OCI-LY7 (cell line): Measurements from ENCODE around the gene CIT.

ENCODE experiments used
- CTCF ChIP-seq: fragments of 200-600 bp; sonication (generic); conservative IDR thresholded peaks from 2 replicates; pipeline ENCODE4 v1.5.1; 2014; ENCODE audit warnings: mild to moderate bottlenecking, antibody characterized with exemption, low read length, moderate library complexity, mixed read lengths
- EZH2phosphoT487 ChIP-seq: fragments of 200-600 bp; sonication (generic); IDR thresholded peaks from 2 replicates; pipeline ENCODE4 v1.6.1; 2018; ENCODE audit warnings: low read depth, borderline replicate concordance, mild to moderate bottlenecking, mixed run types, antibody characterized with exemption, low read length, moderate library complexity, mixed read lengths

- TF ChIP-seq CTCF (no peak), EZH2phosphoT487 (no peak)
These were observed 48.1 kb upstream of the CIT start for GRCh38 chr12:119925269-119925668.
